GM11168 (cell line): ENCODE measurements around the gene FUT1.
"Not testable (repeated sequence)": the region's sequence is repeated elsewhere in the genome, so short reads cannot be mapped to it uniquely, and the experiment has no call there.

Experiments used
- in situ Hi-C: fragments of 300-500 bp; cut with MboI; formaldehyde crosslinking; loops from one replicate; pipeline ENCODE4 v1.12.0; 2022; ENCODE audit warnings: low sequenced_read_pairs; ENCODE audit not compliant: unreplicated experiment

The FUT1 gene

GRCh38 chr19:48719263-48720171 lies 32.9 kb downstream of the FUT1 start, which contains the start of gene MAMSTR:
Gene MAMSTR, minus strand, starts transcription at chr19:48719725. Its CDS starts 694 bp downstream, at chr19:48719031.
- in situ Hi-C loops, result no loop called here

GRCh38 chr19:48718711-48719231 lies 33.7 kb downstream of the FUT1 start:
- in situ Hi-C loops, result no loop called here

GRCh38 chr19:48718106-48718505 lies 34.3 kb downstream of the FUT1 start:
- in situ Hi-C loops, result not testable (repeated sequence)

- in situ Hi-C loops, result no loop called here
Measured at GRCh38 chr19:48716562-48717291, 35.7 kb downstream of the FUT1 start.

GRCh38 chr19:48715681-48716171 lies 36.7 kb downstream of the FUT1 start:
- in situ Hi-C loops, result no loop called here

GRCh38 chr19:48714759-48715675 lies 37.4 kb downstream of the FUT1 start:
- in situ Hi-C loops, result no loop called here

- in situ Hi-C loops, result no loop called here
Measured at GRCh38 chr19:48713864-48714755, 38.3 kb downstream of the FUT1 start.

GRCh38 chr19:48713041-48713863 lies 39.2 kb downstream of the FUT1 start:
- in situ Hi-C loops, result no loop called here

GRCh38 chr19:48711106-48711662 lies 41.3 kb downstream of the FUT1 start:
- in situ Hi-C loops, result no loop called here

GRCh38 chr19:48708471-48708870 lies 44.0 kb downstream of the FUT1 start:
- in situ Hi-C loops, result no loop called here

GRCh38 chr19:48705431-48705830 lies 47.0 kb downstream of the FUT1 start:
- in situ Hi-C loops, result no loop called here

- in situ Hi-C loops, result no loop called here
Measured at GRCh38 chr19:48703316-48703715, 49.1 kb downstream of the FUT1 start.

- in situ Hi-C loops, result no loop called here
Measured at GRCh38 chr19:48702701-48703100, 49.7 kb downstream of the FUT1 start.

GRCh38 chr19:48698046-48698445 lies 54.4 kb downstream of the FUT1 start:
- in situ Hi-C loops, result no loop called here
